Suprapubic skin (tissue), 4 donors: ENCODE data around the gene AUTS2. TPM values are rescaled to one million over a fixed set of nuclear protein-coding genes. Genes with fewer than 3 reads are reported as not detected.

Source experiments
- DNase-seq, 2 donors: peaks; one replicate each; pipeline ENCODE4 v3.0.0-alpha.2; 2019; ENCODE audit warnings: low spot score in 2 of 2
- H3K27ac ChIP-seq: fragments of 200-600 bp; sonication (generic); one replicate; pipeline ENCODE4 v1.5.1; 2019
- H3K27me3 ChIP-seq: fragments of 200-600 bp; sonication (generic); one replicate; pipeline ENCODE4 v1.5.1; 2019
- H3K36me3 ChIP-seq: fragments of 200-600 bp; sonication (generic); one replicate; pipeline ENCODE4 v1.5.1; 2019
- H3K4me1 ChIP-seq: fragments of 200-600 bp; sonication (generic); one replicate; pipeline ENCODE4 v1.5.1; 2019
- H3K4me3 ChIP-seq: fragments of 200-600 bp; sonication (generic); one replicate; pipeline ENCODE4 v1.5.1; 2019; ENCODE audit warnings: mild to moderate bottlenecking
- H3K9me3 ChIP-seq: fragments of 200-600 bp; sonication (generic); one replicate; pipeline ENCODE4 v1.5.1; 2019
- EP300 ChIP-seq: sonication (generic); formaldehyde crosslinking; IDR thresholded peaks from one replicate; pipeline ENCODE4 v1.6.1; 2017; ENCODE audit warnings: antibody characterized with exemption
- POLR2A ChIP-seq, 2 donors: fragments of 450-650 bp; IDR thresholded peaks; one replicate each; pipeline ENCODE4 v1.6.1; 2017; ENCODE audit warnings: antibody characterized with exemption in 2 of 2, mild to moderate bottlenecking in 2 of 2, moderate library complexity in 2 of 2
- POLR2AphosphoS5 ChIP-seq, 3 donors: sonication (generic); formaldehyde crosslinking; IDR thresholded peaks; one replicate each; pipeline ENCODE4 v1.6.1; 2017; ENCODE audit warnings: antibody characterized with exemption in 3 of 3
- WGBS: methylation state at CpG from one replicate; pipeline ENCODE4 v1.1.5; 2018; 5-methylcytosine and 5-hydroxymethylcytosine counted together
- total RNA-seq, 4 donors: library from RNA; depleted of rRNA; stranded (reverse); fragments of >200 nt; gene quantifications; one replicate each; pipeline ENCODE4 v1.1.0, GENCODE V29; 2016
- TF ChIP-seq, protein P1 (sequence below), 2 donors: fragments of 200-600 bp in 1 of 2; fragments of 450-650 bp in 1 of 2; sonication (generic) in 1 of 2; IDR thresholded peaks; one replicate each; pipeline ENCODE4 v1.5.1; 2016 to 2019; ENCODE audit warnings: antibody characterized with exemption in 2 of 2, mild to moderate bottlenecking in 1 of 2, moderate library complexity in 1 of 2

The AUTS2 gene
- total RNA-seq, 4 donors from 2014 or later: 31.0 to 102 (median 56.4) TPM

DNA sequence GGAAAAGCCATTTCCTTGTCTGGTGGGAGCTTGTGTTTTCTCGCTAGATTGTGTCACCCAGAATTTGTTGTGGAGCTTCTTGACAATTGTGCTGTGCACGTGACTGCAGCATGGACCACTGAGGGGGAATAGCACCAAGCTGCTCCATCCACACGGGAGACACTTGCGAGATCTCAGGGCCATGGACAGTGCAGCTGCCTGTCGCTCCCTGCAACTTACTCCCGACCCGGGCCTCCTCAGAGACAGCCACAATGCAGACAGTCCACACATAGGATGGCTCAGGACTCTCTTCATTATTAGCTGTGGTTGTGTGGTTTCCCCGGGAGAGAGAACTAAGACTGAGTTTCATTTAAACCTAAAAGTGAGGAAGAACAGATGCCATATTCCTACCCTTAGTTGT is 860.5 kb downstream of the AUTS2 start:
- TF ChIP-seq, protein P1, sequence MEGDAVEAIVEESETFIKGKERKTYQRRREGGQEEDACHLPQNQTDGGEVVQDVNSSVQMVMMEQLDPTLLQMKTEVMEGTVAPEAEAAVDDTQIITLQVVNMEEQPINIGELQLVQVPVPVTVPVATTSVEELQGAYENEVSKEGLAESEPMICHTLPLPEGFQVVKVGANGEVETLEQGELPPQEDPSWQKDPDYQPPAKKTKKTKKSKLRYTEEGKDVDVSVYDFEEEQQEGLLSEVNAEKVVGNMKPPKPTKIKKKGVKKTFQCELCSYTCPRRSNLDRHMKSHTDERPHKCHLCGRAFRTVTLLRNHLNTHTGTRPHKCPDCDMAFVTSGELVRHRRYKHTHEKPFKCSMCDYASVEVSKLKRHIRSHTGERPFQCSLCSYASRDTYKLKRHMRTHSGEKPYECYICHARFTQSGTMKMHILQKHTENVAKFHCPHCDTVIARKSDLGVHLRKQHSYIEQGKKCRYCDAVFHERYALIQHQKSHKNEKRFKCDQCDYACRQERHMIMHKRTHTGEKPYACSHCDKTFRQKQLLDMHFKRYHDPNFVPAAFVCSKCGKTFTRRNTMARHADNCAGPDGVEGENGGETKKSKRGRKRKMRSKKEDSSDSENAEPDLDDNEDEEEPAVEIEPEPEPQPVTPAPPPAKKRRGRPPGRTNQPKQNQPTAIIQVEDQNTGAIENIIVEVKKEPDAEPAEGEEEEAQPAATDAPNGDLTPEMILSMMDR (IDR thresholded peaks at IDR 0.05): no peak
- TF ChIP-seq POLR2AphosphoS5 (IDR thresholded peaks at IDR 0.05): no peak
- no peak for TF ChIP-seq EP300
- no peak for TF ChIP-seq POLR2A (IDR thresholded peaks at IDR 0.05)
- H3K27me3 ChIP-seq: no peaks in the 10 kb centered on the region
- no peak overlapping the region for H3K4me3 ChIP-seq
- WGBS: 83% methylated on average over 8 of the region's 8 CpGs
- H3K9me3 ChIP-seq: no peaks in the 10 kb centered on the region
- H3K36me3 ChIP-seq: no peaks in the 10 kb centered on the region
- H3K27ac ChIP-seq: no peak overlapping the region
- DNase-seq: no peak
- H3K4me1 ChIP-seq: peaks cover 10% of the 10 kb centered on the region

GRCh38 chr7:70459546-70459945 is 861.3 kb downstream of the AUTS2 start:
- WGBS: 89% methylated on average over 1 of the region's 1 CpG
- no peak overlapping the region for H3K27ac ChIP-seq
- TF ChIP-seq, protein P1 (IDR thresholded peaks at IDR 0.05): no peak
- TF ChIP-seq POLR2A (IDR thresholded peaks at IDR 0.05): no peak
- TF ChIP-seq EP300: no peak
- TF ChIP-seq POLR2AphosphoS5 (IDR thresholded peaks at IDR 0.05): no peak

GRCh38 chr7:70460071-70460470 is 861.8 kb downstream of the AUTS2 start:
- Histone ChIP-seq H3K36me3 (no peaks in the 10 kb centered on the region), H3K4me3 (no peak overlapping the region), H3K9me3 (no peaks in the 10 kb centered on the region), H3K4me1 (peaks cover 10% of the 10 kb centered on the region), H3K27me3 (no peaks in the 10 kb centered on the region), H3K27ac (no peak overlapping the region)
- no peak for TF ChIP-seq POLR2AphosphoS5 (IDR thresholded peaks at IDR 0.05)
- no peak for TF ChIP-seq POLR2A (IDR thresholded peaks at IDR 0.05)
- no peak for TF ChIP-seq EP300
- TF ChIP-seq, protein P1 (IDR thresholded peaks at IDR 0.05): no peak
- 88% methylated on average over 10 of the region's 10 CpGs for WGBS
- DNase-seq: no peak

More at GRCh38 chr7:70459546-70459945, 861.3 kb downstream of the AUTS2 start:
- Histone ChIP-seq H3K4me1 (peaks cover 10% of the 10 kb centered on the region), H3K9me3 (no peaks in the 10 kb centered on the region), H3K4me3 (no peak overlapping the region), H3K36me3 (no peaks in the 10 kb centered on the region), H3K27me3 (no peaks in the 10 kb centered on the region)
- no peak for DNase-seq

DNA sequence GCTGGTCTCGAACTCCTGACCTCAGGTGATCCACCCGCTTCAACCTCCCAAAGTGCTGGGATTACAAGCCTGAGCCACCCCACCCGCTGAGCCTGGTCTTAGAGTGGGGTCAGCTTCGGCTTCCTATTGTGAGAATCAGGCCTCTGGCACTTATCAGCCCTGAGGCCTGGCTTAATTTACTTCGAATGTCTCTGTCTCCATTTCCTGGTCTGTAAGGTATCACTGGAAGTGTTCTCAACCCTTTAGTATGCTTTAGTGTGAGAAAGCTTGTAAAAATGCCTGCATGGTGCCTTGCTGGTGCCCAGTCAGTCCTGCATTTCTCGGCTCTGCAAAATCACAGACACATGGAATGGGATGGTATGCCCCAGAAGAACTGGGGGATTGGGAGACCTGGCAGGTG is 862.3 kb downstream of the AUTS2 start:
- WGBS: 93% methylated on average over 6 of the region's 6 CpGs
- H3K4me1 ChIP-seq: peaks cover 10% of the 10 kb centered on the region
- no peak for DNase-seq
- no peaks in the 10 kb centered on the region for H3K36me3 ChIP-seq
- no peaks in the 10 kb centered on the region for H3K27me3 ChIP-seq
- H3K9me3 ChIP-seq: no peaks in the 10 kb centered on the region
- H3K27ac ChIP-seq: no peak overlapping the region
- TF ChIP-seq POLR2AphosphoS5 (IDR thresholded peaks at IDR 0.05) (no peak), POLR2A (IDR thresholded peaks at IDR 0.05) (no peak), EP300 (no peak)
- TF ChIP-seq, protein P1 (IDR thresholded peaks at IDR 0.05): no peak
- no peak overlapping the region for H3K4me3 ChIP-seq

- no peak for DNase-seq
- Histone ChIP-seq H3K27me3 (no peaks in the 10 kb centered on the region), H3K4me3 (no peak overlapping the region), H3K9me3 (no peaks in the 10 kb centered on the region), H3K27ac (no peak overlapping the region), H3K4me1 (peaks cover 10% of the 10 kb centered on the region), H3K36me3 (no peaks in the 10 kb centered on the region)
- WGBS: 59% methylated on average over 5 of the region's 5 CpGs
- TF ChIP-seq, protein P1 (IDR thresholded peaks at IDR 0.05): no peak
- TF ChIP-seq EP300 (no peak), POLR2AphosphoS5 (IDR thresholded peaks at IDR 0.05) (no peak), POLR2A (IDR thresholded peaks at IDR 0.05) (no peak)
These were observed 865.2 kb downstream of the AUTS2 start for GRCh38 chr7:70463352-70463938.
